ENCODE data around the gene PYGB. TPM values are rescaled to one million over a fixed set of nuclear protein-coding genes. Genes with fewer than 3 reads are reported as not detected.

PYGB gene
- total RNA-seq, 1 donor from 2014 or later, result 20.9 TPM

GRCh38 chr20:25254571-25254970 is 6.7 kb downstream of the PYGB start:
- Histone ChIP-seq H3K27me3 (ENCODE audit: control insufficient read depth in 3 of 3, insufficient read depth in 3 of 3, low read length in 3 of 3) (no peaks in the 10 kb centered on the region), H3K4me1 (ENCODE audit: control insufficient read depth in 3 of 3, insufficient read depth in 3 of 3, low read length in 3 of 3) (peaks cover 8 to 31% (median 11%) of the 10 kb centered on the region in 3 donors), H3K27ac (ENCODE audit: low read depth, low read length) (no peak overlapping the region), H3K4me3 (ENCODE audit: low read length in 3 of 3) (no peak overlapping the region), H3K9me3 (ENCODE audit: control insufficient read depth in 3 of 3, low read length in 3 of 3) (no peaks in the 10 kb centered on the region), H3K36me3 (ENCODE audit: control insufficient read depth in 3 of 3, insufficient read depth in 3 of 3, low read length in 3 of 3) (peaks cover 0 to 10% (median 4%) of the 10 kb centered on the region in 3 donors), H3K9ac (ENCODE audit: low read depth in 1 of 3, low read length in 3 of 3) (no peak overlapping the region)

- H3K36me3 ChIP-seq (ENCODE audit: control insufficient read depth in 3 of 3, insufficient read depth in 3 of 3, low read length in 3 of 3), result peaks cover 2 to 11% (median 9%) of the 10 kb centered on the region in 3 donors
- H3K27me3 ChIP-seq (ENCODE audit: control insufficient read depth in 3 of 3, insufficient read depth in 3 of 3, low read length in 3 of 3), result no peaks in the 10 kb centered on the region
- H3K4me1 ChIP-seq (ENCODE audit: control insufficient read depth in 3 of 3, insufficient read depth in 3 of 3, low read length in 3 of 3), result peaks cover 8 to 31% (median 11%) of the 10 kb centered on the region in 3 donors
- H3K9me3 ChIP-seq (ENCODE audit: control insufficient read depth in 3 of 3, low read length in 3 of 3), result no peaks in the 10 kb centered on the region
- H3K9ac ChIP-seq (ENCODE audit: low read depth in 1 of 3, low read length in 3 of 3), result no peak overlapping the region
- H3K4me3 ChIP-seq (ENCODE audit: low read length in 3 of 3), result no peak overlapping the region
- no peak overlapping the region for H3K27ac ChIP-seq (ENCODE audit: low read depth, low read length)
Observed at GRCh38 chr20:25254986-25255680, 7.2 kb downstream of the PYGB start.

GRCh38 chr20:25256226-25256859 is 8.5 kb downstream of the PYGB start:
- Histone ChIP-seq H3K9me3 (ENCODE audit: control insufficient read depth in 3 of 3, low read length in 3 of 3) (no peaks in the 10 kb centered on the region), H3K27ac (ENCODE audit: low read depth, low read length) (no peak overlapping the region), H3K9ac (ENCODE audit: low read depth in 1 of 3, low read length in 3 of 3) (peak overlapping the region in 1 of 3 donors; percentile 33), H3K4me1 (ENCODE audit: control insufficient read depth in 3 of 3, insufficient read depth in 3 of 3, low read length in 3 of 3) (peaks cover 8 to 27% (median 11%) of the 10 kb centered on the region in 3 donors), H3K27me3 (ENCODE audit: control insufficient read depth in 3 of 3, insufficient read depth in 3 of 3, low read length in 3 of 3) (no peaks in the 10 kb centered on the region), H3K4me3 (ENCODE audit: low read length in 3 of 3) (no peak overlapping the region), H3K36me3 (ENCODE audit: control insufficient read depth in 3 of 3, insufficient read depth in 3 of 3, low read length in 3 of 3) (peaks cover 8 to 11% (median 9%) of the 10 kb centered on the region in 3 donors)

GRCh38 chr20:25257130-25257529 is 9.2 kb downstream of the PYGB start:
- H3K4me1 ChIP-seq (ENCODE audit: control insufficient read depth in 3 of 3, insufficient read depth in 3 of 3, low read length in 3 of 3), result peaks cover 6 to 20% (median 11%) of the 10 kb centered on the region in 3 donors
- peaks cover 8 to 11% (median 9%) of the 10 kb centered on the region in 3 donors for H3K36me3 ChIP-seq (ENCODE audit: control insufficient read depth in 3 of 3, insufficient read depth in 3 of 3, low read length in 3 of 3)
- H3K27me3 ChIP-seq (ENCODE audit: control insufficient read depth in 3 of 3, insufficient read depth in 3 of 3, low read length in 3 of 3), result no peaks in the 10 kb centered on the region
- no peaks in the 10 kb centered on the region for H3K9me3 ChIP-seq (ENCODE audit: control insufficient read depth in 3 of 3, low read length in 3 of 3)
- H3K9ac ChIP-seq (ENCODE audit: low read depth in 1 of 3, low read length in 3 of 3), result no peak overlapping the region
- no peak overlapping the region for H3K4me3 ChIP-seq (ENCODE audit: low read length in 3 of 3)
- H3K27ac ChIP-seq (ENCODE audit: low read depth, low read length), result no peak overlapping the region

GRCh38 chr20:25257756-25258475 is 10.0 kb downstream of the PYGB start:
- Histone ChIP-seq H3K4me3 (ENCODE audit: low read length in 3 of 3) (no peak overlapping the region), H3K27ac (ENCODE audit: low read depth, low read length) (no peak overlapping the region), H3K9me3 (ENCODE audit: control insufficient read depth in 3 of 3, low read length in 3 of 3) (no peaks in the 10 kb centered on the region), H3K4me1 (ENCODE audit: control insufficient read depth in 3 of 3, insufficient read depth in 3 of 3, low read length in 3 of 3) (peaks cover 5 to 15% (median 11%) of the 10 kb centered on the region in 3 donors), H3K27me3 (ENCODE audit: control insufficient read depth in 3 of 3, insufficient read depth in 3 of 3, low read length in 3 of 3) (no peaks in the 10 kb centered on the region), H3K9ac (ENCODE audit: low read depth in 1 of 3, low read length in 3 of 3) (no peak overlapping the region), H3K36me3 (ENCODE audit: control insufficient read depth in 3 of 3, insufficient read depth in 3 of 3, low read length in 3 of 3) (peaks cover 8 to 11% (median 9%) of the 10 kb centered on the region in 3 donors)

GRCh38 chr20:25258476-25258805 is 10.6 kb downstream of the PYGB start:
- Histone ChIP-seq H3K36me3 (ENCODE audit: control insufficient read depth in 3 of 3, insufficient read depth in 3 of 3, low read length in 3 of 3) (peaks cover 8 to 11% (median 9%) of the 10 kb centered on the region in 3 donors), H3K4me3 (ENCODE audit: low read length in 3 of 3) (no peak overlapping the region), H3K27ac (ENCODE audit: low read depth, low read length) (no peak overlapping the region), H3K4me1 (ENCODE audit: control insufficient read depth in 3 of 3, insufficient read depth in 3 of 3, low read length in 3 of 3) (peaks cover 5 to 15% (median 11%) of the 10 kb centered on the region in 3 donors), H3K9ac (ENCODE audit: low read depth in 1 of 3, low read length in 3 of 3) (no peak overlapping the region), H3K27me3 (ENCODE audit: control insufficient read depth in 3 of 3, insufficient read depth in 3 of 3, low read length in 3 of 3) (no peaks in the 10 kb centered on the region), H3K9me3 (ENCODE audit: control insufficient read depth in 3 of 3, low read length in 3 of 3) (no peaks in the 10 kb centered on the region)

GRCh38 chr20:25258828-25259227 is 10.9 kb downstream of the PYGB start:
- H3K9me3 ChIP-seq (ENCODE audit: control insufficient read depth in 3 of 3, low read length in 3 of 3), result no peaks in the 10 kb centered on the region
- no peak overlapping the region for H3K27ac ChIP-seq (ENCODE audit: low read depth, low read length)
- H3K27me3 ChIP-seq (ENCODE audit: control insufficient read depth in 3 of 3, insufficient read depth in 3 of 3, low read length in 3 of 3), result no peaks in the 10 kb centered on the region
- peaks cover 8 to 11% (median 9%) of the 10 kb centered on the region in 3 donors for H3K36me3 ChIP-seq (ENCODE audit: control insufficient read depth in 3 of 3, insufficient read depth in 3 of 3, low read length in 3 of 3)
- peaks cover 5 to 15% (median 11%) of the 10 kb centered on the region in 3 donors for H3K4me1 ChIP-seq (ENCODE audit: control insufficient read depth in 3 of 3, insufficient read depth in 3 of 3, low read length in 3 of 3)
- no peak overlapping the region for H3K9ac ChIP-seq (ENCODE audit: low read depth in 1 of 3, low read length in 3 of 3)
- H3K4me3 ChIP-seq (ENCODE audit: low read length in 3 of 3), result no peak overlapping the region

- peaks cover 5 to 15% (median 11%) of the 10 kb centered on the region in 3 donors for H3K4me1 ChIP-seq (ENCODE audit: control insufficient read depth in 3 of 3, insufficient read depth in 3 of 3, low read length in 3 of 3)
Observed at GRCh38 chr20:25259358-25259757, 11.5 kb downstream of the PYGB start.

GRCh38 chr20:25259788-25260254 is 11.9 kb downstream of the PYGB start:
- Histone ChIP-seq H3K4me3 (ENCODE audit: low read length in 3 of 3) (no peak overlapping the region), H3K27me3 (ENCODE audit: control insufficient read depth in 3 of 3, insufficient read depth in 3 of 3, low read length in 3 of 3) (no peaks in the 10 kb centered on the region), H3K4me1 (ENCODE audit: control insufficient read depth in 3 of 3, insufficient read depth in 3 of 3, low read length in 3 of 3) (peaks cover 5 to 15% (median 11%) of the 10 kb centered on the region in 3 donors), H3K9me3 (ENCODE audit: control insufficient read depth in 3 of 3, low read length in 3 of 3) (no peaks in the 10 kb centered on the region), H3K27ac (ENCODE audit: low read depth, low read length) (no peak overlapping the region), H3K9ac (ENCODE audit: low read depth in 1 of 3, low read length in 3 of 3) (no peak overlapping the region), H3K36me3 (ENCODE audit: control insufficient read depth in 3 of 3, insufficient read depth in 3 of 3, low read length in 3 of 3) (peaks cover 8 to 11% (median 9%) of the 10 kb centered on the region in 3 donors)

More at GRCh38 chr20:25259358-25259757, 11.5 kb downstream of the PYGB start:
- no peak overlapping the region for H3K27ac ChIP-seq (ENCODE audit: low read depth, low read length)
- peaks cover 8 to 11% (median 9%) of the 10 kb centered on the region in 3 donors for H3K36me3 ChIP-seq (ENCODE audit: control insufficient read depth in 3 of 3, insufficient read depth in 3 of 3, low read length in 3 of 3)
- no peak overlapping the region for H3K4me3 ChIP-seq (ENCODE audit: low read length in 3 of 3)
- H3K9me3 ChIP-seq (ENCODE audit: control insufficient read depth in 3 of 3, low read length in 3 of 3), result no peaks in the 10 kb centered on the region
- no peaks in the 10 kb centered on the region for H3K27me3 ChIP-seq (ENCODE audit: control insufficient read depth in 3 of 3, insufficient read depth in 3 of 3, low read length in 3 of 3)
- no peak overlapping the region for H3K9ac ChIP-seq (ENCODE audit: low read depth in 1 of 3, low read length in 3 of 3)

Measured in skeletal muscle tissue (tissue), 4 donors.